Thoracic aorta (tissue), 2 donors: ENCODE data around the gene PKN3. TPM values are rescaled to one million over a fixed set of nuclear protein-coding genes. Genes with fewer than 3 reads are reported as not detected.

Experiments
- ATAC-seq: fragments of 150-250 bp; one replicate; pipeline ENCODE4 v1.8.0; 2017; ENCODE audit warnings: low read depth; ENCODE audit not compliant: insufficient number of reproducible peaks, low FRiP score
- DNase-seq: peaks from one replicate; pipeline ENCODE4 v3.0.0-alpha.2; 2020; ENCODE audit warnings: low spot score
- H3K27ac ChIP-seq, 2 donors: fragments of 200-600 bp; sonication (generic); 1 replicate in 1 of 2; 2 replicates in 1 of 2; pipeline ENCODE4 v1.5.1; 2016; ENCODE audit warnings: mild to moderate bottlenecking in 2 of 2, moderate library complexity in 2 of 2
- H3K27me3 ChIP-seq: fragments of 200-600 bp; sonication (generic); replicated peaks from 2 replicates; pipeline ENCODE4 v1.6.0; 2016; ENCODE audit warnings: mild to moderate bottlenecking; ENCODE audit not compliant: insufficient read depth
- H3K36me3 ChIP-seq: fragments of 200-600 bp; sonication (generic); one replicate; pipeline ENCODE4 v1.5.1; 2016
- H3K4me1 ChIP-seq, 2 donors: fragments of 200-600 bp; sonication (generic); 1 replicate in 1 of 2; 2 replicates in 1 of 2; pipeline versions ENCODE4 v1.5.1 to v1.6.0; 2016; ENCODE audit warnings: low read depth in 2 of 2, mild to moderate bottlenecking in 1 of 2; ENCODE audit not compliant: control insufficient read depth in 1 of 2
- H3K4me3 ChIP-seq: fragments of 200-600 bp; sonication (generic); 2 replicates; pipeline ENCODE4 v1.5.1; 2016; ENCODE audit warnings: mild to moderate bottlenecking
- H3K9me3 ChIP-seq: fragments of 200-600 bp; sonication (generic); 2 replicates; pipeline ENCODE4 v1.5.1; 2016
- total RNA-seq, 2 donors: library from RNA; depleted of rRNA; stranded (reverse); fragments of >200 nt; gene quantifications; one replicate each; pipeline versions ENCODE4 v1.1.0 to v1.2.3, GENCODE V29; 2016
- TF ChIP-seq, protein P1 (sequence below): fragments of 200-600 bp; sonication (generic); IDR thresholded peaks from one replicate; pipeline ENCODE4 v1.5.1; 2019; ENCODE audit warnings: antibody characterized with exemption

Gene PKN3
- total RNA-seq, 2 donors from 2014 or later: 4.4 to 4.7 TPM

DNA sequence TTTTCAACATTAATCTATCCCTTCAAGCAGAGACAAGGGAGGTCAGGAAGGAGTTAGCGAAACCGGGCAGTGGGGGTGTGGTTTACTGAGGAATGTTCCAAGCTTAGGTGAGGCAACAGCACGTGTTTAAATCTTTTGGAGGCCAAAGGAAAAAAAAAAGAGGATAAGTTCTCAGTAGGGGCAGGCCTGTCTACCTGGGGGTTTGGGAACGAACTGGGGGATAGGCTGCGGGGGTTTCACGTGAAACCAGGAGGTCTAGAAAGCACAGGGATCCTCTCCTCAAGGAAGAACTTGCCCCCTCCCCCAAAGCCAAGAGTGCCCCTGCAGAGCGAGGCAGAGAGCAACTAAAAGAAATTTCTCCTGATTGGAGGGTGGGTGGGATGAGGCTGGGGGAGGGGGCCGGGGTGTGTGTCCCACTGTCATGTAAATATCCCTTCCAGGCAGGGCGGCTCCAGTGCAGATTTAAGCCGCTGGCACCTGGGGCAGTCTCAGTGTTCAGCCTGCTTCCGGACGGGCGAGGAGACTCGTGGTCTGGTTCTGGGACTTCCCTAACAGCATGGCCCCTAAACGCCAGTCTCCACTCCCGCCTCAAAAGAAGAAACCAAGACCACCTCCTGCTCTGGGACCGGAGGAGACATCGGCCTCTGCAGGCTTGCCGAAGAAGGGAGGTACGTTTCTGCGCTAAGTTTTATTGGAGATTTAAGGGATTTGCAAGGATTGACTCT, 18.8 kb upstream of the PKN3 start:
- Histone ChIP-seq H3K27me3 (no peaks in the 10 kb centered on the region), H3K4me1 (peaks cover 13 to 19% of the 10 kb centered on the region in 2 donors), H3K36me3 (no peaks in the 10 kb centered on the region), H3K4me3 (peak overlapping the region; percentile 76), H3K27ac (no peak overlapping the region), H3K9me3 (no peaks in the 10 kb centered on the region)
- DNase-seq (no peak), ATAC-seq (no peak)
- TF ChIP-seq, protein P1, sequence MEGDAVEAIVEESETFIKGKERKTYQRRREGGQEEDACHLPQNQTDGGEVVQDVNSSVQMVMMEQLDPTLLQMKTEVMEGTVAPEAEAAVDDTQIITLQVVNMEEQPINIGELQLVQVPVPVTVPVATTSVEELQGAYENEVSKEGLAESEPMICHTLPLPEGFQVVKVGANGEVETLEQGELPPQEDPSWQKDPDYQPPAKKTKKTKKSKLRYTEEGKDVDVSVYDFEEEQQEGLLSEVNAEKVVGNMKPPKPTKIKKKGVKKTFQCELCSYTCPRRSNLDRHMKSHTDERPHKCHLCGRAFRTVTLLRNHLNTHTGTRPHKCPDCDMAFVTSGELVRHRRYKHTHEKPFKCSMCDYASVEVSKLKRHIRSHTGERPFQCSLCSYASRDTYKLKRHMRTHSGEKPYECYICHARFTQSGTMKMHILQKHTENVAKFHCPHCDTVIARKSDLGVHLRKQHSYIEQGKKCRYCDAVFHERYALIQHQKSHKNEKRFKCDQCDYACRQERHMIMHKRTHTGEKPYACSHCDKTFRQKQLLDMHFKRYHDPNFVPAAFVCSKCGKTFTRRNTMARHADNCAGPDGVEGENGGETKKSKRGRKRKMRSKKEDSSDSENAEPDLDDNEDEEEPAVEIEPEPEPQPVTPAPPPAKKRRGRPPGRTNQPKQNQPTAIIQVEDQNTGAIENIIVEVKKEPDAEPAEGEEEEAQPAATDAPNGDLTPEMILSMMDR: no peak

DNA sequence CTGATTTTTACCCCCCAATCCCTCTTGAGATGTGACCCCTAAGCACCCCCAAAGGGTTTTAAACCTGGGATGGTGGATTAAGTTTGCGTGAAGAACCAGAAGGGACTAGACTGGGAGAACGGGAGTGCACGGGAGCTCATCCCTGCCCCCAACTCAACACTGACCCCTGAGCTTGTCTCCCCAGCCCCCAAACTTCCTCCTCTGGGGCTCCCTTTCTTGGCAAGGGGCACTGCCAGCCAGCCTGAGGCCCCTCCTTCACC, 18.3 kb upstream of the PKN3 start:
- H3K27me3 ChIP-seq: no peaks in the 10 kb centered on the region
- TF ChIP-seq, protein P1: no peak
- ATAC-seq: no peak
- H3K4me3 ChIP-seq: peak overlapping the region; percentile 76
- peak overlapping the region in 1 of 2 donors; percentile 48 for H3K27ac ChIP-seq
- no peaks in the 10 kb centered on the region for H3K36me3 ChIP-seq
- H3K9me3 ChIP-seq: no peaks in the 10 kb centered on the region
- DNase-seq: no peak
- peaks cover 13 to 19% of the 10 kb centered on the region in 2 donors for H3K4me1 ChIP-seq

DNA sequence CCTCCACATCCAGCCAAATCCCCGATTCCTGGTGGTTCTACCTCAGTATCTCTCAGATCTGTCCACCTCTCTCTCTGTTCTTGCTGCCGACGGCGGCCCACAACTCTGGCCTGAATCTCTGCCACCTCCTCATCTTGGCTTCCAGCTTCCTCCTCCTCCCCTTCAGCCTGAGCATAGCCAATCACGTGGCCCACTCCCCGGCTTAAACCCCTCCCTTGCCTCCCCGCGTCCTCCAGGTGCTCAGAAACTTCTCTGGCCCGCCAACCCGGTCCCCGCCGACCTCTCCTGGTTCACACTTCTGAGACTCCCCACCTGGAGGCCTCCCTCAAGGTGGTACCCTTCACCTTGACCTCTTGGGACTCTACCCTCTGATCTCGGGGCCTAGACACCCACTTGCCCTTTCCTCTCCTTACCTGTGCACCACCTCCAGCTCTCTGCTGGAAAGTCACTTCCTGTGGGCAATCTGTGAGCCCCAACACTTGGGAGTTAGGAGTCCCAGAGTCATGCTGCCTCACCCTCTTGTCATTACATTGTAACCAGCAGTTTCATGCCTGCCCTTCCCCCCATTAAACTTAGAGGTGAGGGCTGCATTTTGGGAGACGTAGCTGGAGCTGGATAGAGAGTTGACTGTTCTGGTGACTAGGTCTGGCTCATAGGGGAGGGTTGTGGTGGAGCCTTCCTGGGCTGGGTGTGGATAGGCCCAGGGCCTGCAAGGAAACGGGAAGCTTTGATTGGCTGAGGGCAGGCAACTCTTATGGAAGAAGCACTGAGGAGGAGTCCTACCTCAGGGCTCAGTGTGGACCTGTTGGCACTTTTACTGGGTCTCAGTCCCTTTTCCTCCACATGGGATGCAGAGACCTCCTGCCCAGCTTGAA, 17.7 kb upstream of the PKN3 start:
- Histone ChIP-seq H3K9me3 (no peaks in the 10 kb centered on the region), H3K4me3 (peak overlapping the region; percentile 76), H3K27ac (peak overlapping the region; percentile 28 to 48), H3K36me3 (no peaks in the 10 kb centered on the region), H3K27me3 (no peaks in the 10 kb centered on the region), H3K4me1 (peaks cover 13 to 19% of the 10 kb centered on the region in 2 donors)
- TF ChIP-seq, protein P1: no peak
- ATAC-seq: no peak
- no peak for DNase-seq

DNA sequence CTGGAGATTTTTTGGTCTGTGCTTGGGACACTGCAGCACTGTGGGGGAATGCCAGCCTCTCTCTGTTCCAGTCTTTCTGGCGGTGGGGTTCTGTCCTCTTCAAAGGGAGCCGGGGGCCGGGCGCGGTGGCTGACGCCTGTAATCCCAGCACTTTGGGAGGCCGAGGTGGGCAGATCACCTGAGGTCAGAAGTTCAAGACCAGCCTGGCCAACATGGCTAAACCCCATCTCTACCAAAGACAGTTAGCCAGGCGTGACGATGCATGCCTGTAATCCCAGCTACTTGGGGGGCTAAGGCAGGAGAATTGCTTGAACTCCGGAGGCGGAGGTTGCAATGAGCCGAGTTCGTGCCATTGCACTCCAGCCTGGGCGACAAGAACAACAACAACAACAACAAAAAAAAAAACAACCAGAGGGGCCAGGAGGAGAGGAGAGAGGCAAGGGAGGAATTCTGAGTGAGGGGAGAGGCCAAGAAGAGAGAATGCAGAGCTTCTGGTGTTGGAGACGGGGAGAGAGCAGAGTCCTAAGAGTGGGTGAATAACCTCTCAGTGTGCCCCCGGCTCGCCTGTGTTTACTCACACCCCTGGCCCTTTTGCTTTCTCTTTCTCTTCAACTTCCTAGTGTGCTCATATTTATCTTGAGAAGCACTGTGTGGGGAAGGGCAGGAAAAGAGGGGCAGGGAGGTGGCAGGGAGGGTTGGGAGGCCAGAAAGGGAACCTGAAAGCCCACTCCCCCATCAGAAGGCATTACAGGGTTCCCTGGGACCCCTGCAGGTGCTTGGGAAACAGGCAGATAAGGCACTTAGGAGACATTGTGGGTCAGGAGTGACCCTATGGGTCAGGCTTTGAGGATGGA, 16.4 kb upstream of the PKN3 start:
- peak overlapping the region in 1 of 2 donors; percentile 28 for H3K27ac ChIP-seq
- H3K27me3 ChIP-seq: no peaks in the 10 kb centered on the region
- peak overlapping the region; percentile 43 for H3K4me3 ChIP-seq
- no peaks in the 10 kb centered on the region for H3K36me3 ChIP-seq
- H3K4me1 ChIP-seq: peaks cover 20 to 27% of the 10 kb centered on the region in 2 donors
- TF ChIP-seq, protein P1: no peak
- DNase-seq (no peak), ATAC-seq (no peak)
- no peaks in the 10 kb centered on the region for H3K9me3 ChIP-seq

DNA sequence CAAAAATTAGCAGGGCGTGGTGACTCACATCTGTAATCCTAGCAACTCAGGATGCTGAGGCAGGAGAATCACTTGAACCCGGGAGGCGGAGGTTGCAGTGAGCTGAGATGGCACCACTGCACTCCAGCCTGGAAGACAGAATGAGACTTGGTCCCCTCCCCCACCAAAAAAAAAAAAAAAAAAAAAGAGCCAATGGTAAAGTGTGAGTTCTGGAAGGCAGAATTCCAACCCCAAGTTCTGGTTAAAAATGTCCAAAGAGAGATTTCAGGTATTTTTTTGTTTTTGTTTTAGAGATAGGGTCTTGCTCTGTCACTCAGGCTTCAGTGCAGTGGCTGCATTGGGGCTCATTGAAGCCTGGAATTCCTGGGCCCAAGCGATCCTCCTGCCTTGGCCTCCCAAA, 14.8 kb upstream of the PKN3 start:
- H3K27me3 ChIP-seq: no peaks in the 10 kb centered on the region
- H3K36me3 ChIP-seq: peaks cover 1% of the 10 kb centered on the region
- no peaks in the 10 kb centered on the region for H3K9me3 ChIP-seq
- ATAC-seq: no peak
- H3K4me3 ChIP-seq: no peak overlapping the region
- no peak overlapping the region for H3K27ac ChIP-seq
- peaks cover 21 to 36% of the 10 kb centered on the region in 2 donors for H3K4me1 ChIP-seq
- TF ChIP-seq, protein P1: no peak
- no peak for DNase-seq
